SK-N-MC (cell line): ENCODE data around the gene GALNT4.

ENCODE experiments used
- EZH2 ChIP-seq: fragments of 200-600 bp; sonication (generic); IDR thresholded peaks from one replicate; pipeline ENCODE4 v1.6.1; 2017; ENCODE audit warnings: antibody characterized with exemption
- FOXP2 ChIP-seq: optimal IDR thresholded peaks from 2 replicates; pipeline ENCODE3; 2011; ENCODE audit warnings: mild to moderate bottlenecking, moderate library complexity; ENCODE audit not compliant: insufficient read depth; ENCODE audit errors: extremely low read length, control extremely low read depth
- POLR2AphosphoS5 ChIP-seq: IDR thresholded peaks from 2 replicates; pipeline ENCODE4 v1.6.1; 2012; ENCODE audit warnings: mild to moderate bottlenecking, low read depth, low read length, borderline replicate concordance

DNA sequence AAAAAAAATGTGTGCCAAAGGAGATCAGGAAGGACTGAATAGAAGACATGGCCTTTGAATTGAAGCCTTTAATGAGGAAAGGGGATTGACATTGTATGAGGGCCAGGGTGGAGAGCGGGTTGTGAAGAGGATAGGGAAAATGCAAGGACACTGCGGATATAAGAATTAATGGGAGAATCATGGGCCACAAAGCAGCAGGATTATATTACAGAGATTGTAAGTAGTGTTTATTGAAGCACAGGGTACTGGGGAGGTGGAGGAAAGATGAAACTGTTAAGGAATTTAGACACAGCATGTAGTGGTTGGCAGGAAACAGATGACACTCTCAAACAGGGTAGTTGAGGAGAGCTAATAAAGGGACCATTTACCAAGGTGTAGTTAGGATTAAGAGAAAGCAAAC, 17.6 kb upstream of the GALNT4 start:
- TF ChIP-seq EZH2 (no peak), POLR2AphosphoS5 (no peak), FOXP2 (no peak)
